ENCODE data around the gene DNTTIP2. TPM values are rescaled to one million over a fixed set of nuclear protein-coding genes. Genes with fewer than 3 reads are reported as not detected.

The DNTTIP2 gene
- total and polyA plus RNA-seq, 2 experiments from 2014 or later, result 34.4 to 43.6 TPM

DNA sequence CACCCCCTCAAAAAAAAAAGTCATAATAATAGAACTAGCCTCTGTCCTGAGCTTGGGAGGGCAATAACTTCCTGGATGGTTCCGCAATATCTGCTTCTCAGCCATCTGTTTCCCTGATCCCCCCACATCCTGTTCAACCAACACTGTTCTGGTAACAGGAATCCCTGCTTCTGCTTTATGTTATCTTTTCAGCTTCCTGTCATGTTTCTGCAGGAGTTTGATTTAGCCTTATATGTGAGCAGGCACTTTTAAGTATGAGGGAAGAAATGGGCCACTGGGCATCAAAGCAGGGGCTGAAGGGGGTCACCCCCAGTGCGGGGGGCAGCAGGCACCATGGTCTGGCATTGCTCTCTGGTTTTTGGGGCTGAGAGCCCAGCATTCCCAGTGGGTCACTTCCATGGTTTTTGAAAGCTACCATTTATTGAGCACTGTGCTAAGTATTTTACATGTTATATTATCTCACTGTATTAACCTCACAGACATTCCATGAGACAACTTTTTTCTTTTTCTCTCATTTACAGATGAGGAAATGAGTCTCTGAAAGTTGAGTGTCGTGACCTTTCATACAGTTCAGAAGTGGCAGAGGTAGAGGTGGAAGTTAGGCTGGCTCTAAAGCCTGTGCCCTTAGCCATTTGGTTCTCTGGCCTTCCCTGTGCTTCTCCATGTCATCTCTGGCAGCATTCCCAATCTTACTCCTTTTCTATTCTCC, 61.9 kb downstream of the DNTTIP2 start:
- Histone ChIP-seq H3K9me3 (ENCODE audit: low read depth) (no peaks in the 10 kb centered on the region), H3K4me1 (ENCODE audit: insufficient read depth) (peaks cover 32% of the 10 kb centered on the region), H3K4me3 (no peak overlapping the region), H2AFZ (no peak overlapping the region), H3K79me2 (no peaks in the 10 kb centered on the region), H3K27ac (peak overlapping the region; percentile 35), H3K27me3 (no peaks in the 10 kb centered on the region), H3K36me3 (replicated peaks; ENCODE audit: insufficient read depth, low read depth) (no peaks in the 10 kb centered on the region), H3K4me2 (no peak overlapping the region), H3K9me2 (replicated peaks; ENCODE audit: insufficient read depth) (no peaks in the 10 kb centered on the region), H4K20me1 (ENCODE audit: insufficient read depth, poor library complexity, severe bottlenecking) (no peaks in the 10 kb centered on the region)
- DNase-seq (ENCODE audit: low spot score), result peak; percentile 48
- TF ChIP-seq EZH2phosphoT487 (IDR thresholded peaks at IDR 0.05; ENCODE audit: low read depth, severe bottlenecking, unreplicated experiment) (no peak), EZH2 (IDR thresholded peaks at IDR 0.05; ENCODE audit: borderline replicate concordance) (no peak)
- TF ChIP-seq, protein P1, sequence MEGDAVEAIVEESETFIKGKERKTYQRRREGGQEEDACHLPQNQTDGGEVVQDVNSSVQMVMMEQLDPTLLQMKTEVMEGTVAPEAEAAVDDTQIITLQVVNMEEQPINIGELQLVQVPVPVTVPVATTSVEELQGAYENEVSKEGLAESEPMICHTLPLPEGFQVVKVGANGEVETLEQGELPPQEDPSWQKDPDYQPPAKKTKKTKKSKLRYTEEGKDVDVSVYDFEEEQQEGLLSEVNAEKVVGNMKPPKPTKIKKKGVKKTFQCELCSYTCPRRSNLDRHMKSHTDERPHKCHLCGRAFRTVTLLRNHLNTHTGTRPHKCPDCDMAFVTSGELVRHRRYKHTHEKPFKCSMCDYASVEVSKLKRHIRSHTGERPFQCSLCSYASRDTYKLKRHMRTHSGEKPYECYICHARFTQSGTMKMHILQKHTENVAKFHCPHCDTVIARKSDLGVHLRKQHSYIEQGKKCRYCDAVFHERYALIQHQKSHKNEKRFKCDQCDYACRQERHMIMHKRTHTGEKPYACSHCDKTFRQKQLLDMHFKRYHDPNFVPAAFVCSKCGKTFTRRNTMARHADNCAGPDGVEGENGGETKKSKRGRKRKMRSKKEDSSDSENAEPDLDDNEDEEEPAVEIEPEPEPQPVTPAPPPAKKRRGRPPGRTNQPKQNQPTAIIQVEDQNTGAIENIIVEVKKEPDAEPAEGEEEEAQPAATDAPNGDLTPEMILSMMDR (IDR thresholded peaks at IDR 0.05; ENCODE audit: poor library complexity), result no peak
- 50% methylated on average over 3 of the region's 3 CpGs for WGBS (ENCODE audit: low lambda C conversion rate, missing lambda C conversion rate)

MicroRNAs encoded within 50 kb of the gene (microRNA counts, 767-probe panel; counts per million panel counts)
- not detected for microRNA hsa-miR-760

Small RNA genes lying within 50 kb of the gene (microRNA-seq; reads per million reads assigned to microRNA genes)
- 93.5 reads per million, percentile 60 among the genes with 10 or more reads in this experiment for gene MIR760

Small RNA genes lying within 50 kb of the gene (small RNA-seq; reads per million reads assigned to genes)
- gene AL117351.2 (not detected), gene MIR760 (0.43 reads per million, percentile 30 among the genes with 10 or more reads in this experiment)

Other genes with a start within 250 kb of the DNTTIP2 start
- 20.4 and 22.6 TPM in 2 replicates for gene BCAR3, start 197.4 kb downstream of the DNTTIP2 start, total RNA-seq
- gene BCAR3, start 197.4 kb downstream of the DNTTIP2 start, polyA plus RNA-seq, result 22.5 and 23.7 TPM in 2 replicates
- gene GCLM, start 30.2 kb upstream of the DNTTIP2 start, total RNA-seq, result 10.7 and 12.8 TPM in 2 replicates
- 14.4 and 15.3 TPM in 2 replicates for gene GCLM, start 30.2 kb upstream of the DNTTIP2 start, polyA plus RNA-seq
- gene ABCA4, start 241.9 kb upstream of the DNTTIP2 start, total RNA-seq, result 0.53 and 1.0 TPM in 2 replicates
- 1.4 and 2.1 TPM in 2 replicates for gene ABCA4, start 241.9 kb upstream of the DNTTIP2 start, polyA plus RNA-seq

Data from hepatocyte (in vitro differentiated cells).